Rectal smooth muscle tissue (tissue), 1 donor: ENCODE data around the gene NAA20.

Source experiments
- H3K27ac ChIP-seq: one replicate; pipeline ENCODE4 v1.7.0; 2013; ENCODE audit warnings: low read depth, low read length, inconsistent platforms
- H3K27me3 ChIP-seq: one replicate; pipeline ENCODE4 v1.7.0; 2013; ENCODE audit warnings: low read length; ENCODE audit not compliant: control insufficient read depth, insufficient read depth
- H3K36me3 ChIP-seq: one replicate; pipeline ENCODE4 v1.7.0; 2013; ENCODE audit warnings: low read length; ENCODE audit not compliant: control insufficient read depth, insufficient read depth
- H3K4me1 ChIP-seq: one replicate; pipeline ENCODE4 v1.7.0; 2013; ENCODE audit warnings: low read length; ENCODE audit not compliant: control insufficient read depth, insufficient read depth
- H3K4me3 ChIP-seq: one replicate; pipeline ENCODE4 v1.7.0; 2013; ENCODE audit warnings: low read length
- H3K9ac ChIP-seq: one replicate; pipeline ENCODE4 v1.7.0; 2013; ENCODE audit warnings: low read length

The NAA20 gene

GRCh38 chr20:19975901-19976300 is 41.3 kb upstream of the NAA20 start:
- H3K9ac ChIP-seq, result no peak overlapping the region
- peak overlapping the region; percentile 80 for H3K27ac ChIP-seq
- H3K36me3 ChIP-seq, result peaks cover 8% of the 10 kb centered on the region
- no peaks in the 10 kb centered on the region for H3K27me3 ChIP-seq
- H3K4me1 ChIP-seq, result peaks cover 27% of the 10 kb centered on the region
- H3K4me3 ChIP-seq, result peak overlapping the region; percentile 43

- Histone ChIP-seq H3K27ac (peak overlapping the region; percentile 80), H3K36me3 (peaks cover 2% of the 10 kb centered on the region), H3K4me1 (peaks cover 27% of the 10 kb centered on the region), H3K9ac (no peak overlapping the region), H3K4me3 (peak overlapping the region; percentile 43), H3K27me3 (no peaks in the 10 kb centered on the region)
Observed at GRCh38 chr20:19976595-19977372, 40.4 kb upstream of the NAA20 start.

- Histone ChIP-seq H3K9ac (no peak overlapping the region), H3K4me1 (peaks cover 27% of the 10 kb centered on the region), H3K27me3 (no peaks in the 10 kb centered on the region), H3K27ac (peak overlapping the region; percentile 80), H3K4me3 (peak overlapping the region; percentile 43), H3K36me3 (peaks cover 2% of the 10 kb centered on the region)
Observed at GRCh38 chr20:19977373-19977770, 39.8 kb upstream of the NAA20 start.

- H3K4me1 ChIP-seq, result peaks cover 26% of the 10 kb centered on the region
- peaks cover 2% of the 10 kb centered on the region for H3K36me3 ChIP-seq
- no peak overlapping the region for H3K4me3 ChIP-seq
- H3K27me3 ChIP-seq, result no peaks in the 10 kb centered on the region
- no peak overlapping the region for H3K9ac ChIP-seq
- H3K27ac ChIP-seq, result peak overlapping the region; percentile 28
Observed at GRCh38 chr20:19978511-19979210, 38.5 kb upstream of the NAA20 start.

- no peaks in the 10 kb centered on the region for H3K27me3 ChIP-seq
- H3K4me1 ChIP-seq, result peaks cover 16% of the 10 kb centered on the region
- no peak overlapping the region for H3K27ac ChIP-seq
- peaks cover 2% of the 10 kb centered on the region for H3K36me3 ChIP-seq
- H3K4me3 ChIP-seq, result no peak overlapping the region
- no peak overlapping the region for H3K9ac ChIP-seq
Observed at GRCh38 chr20:19981031-19981451, 36.1 kb upstream of the NAA20 start.

GRCh38 chr20:19986419-19986818 is 30.7 kb upstream of the NAA20 start:
- Histone ChIP-seq H3K9ac (no peak overlapping the region), H3K27me3 (no peaks in the 10 kb centered on the region), H3K4me3 (no peak overlapping the region), H3K4me1 (peaks cover 3% of the 10 kb centered on the region), H3K36me3 (no peaks in the 10 kb centered on the region), H3K27ac (no peak overlapping the region)

- H3K9ac ChIP-seq, result no peak overlapping the region
- H3K27ac ChIP-seq, result no peak overlapping the region
- no peaks in the 10 kb centered on the region for H3K27me3 ChIP-seq
- H3K36me3 ChIP-seq, result no peaks in the 10 kb centered on the region
- H3K4me1 ChIP-seq, result peaks cover 4% of the 10 kb centered on the region
- H3K4me3 ChIP-seq, result no peak overlapping the region
Observed at GRCh38 chr20:19987046-19987445, 30.1 kb upstream of the NAA20 start.

- no peaks in the 10 kb centered on the region for H3K27me3 ChIP-seq
- H3K36me3 ChIP-seq, result no peaks in the 10 kb centered on the region
- no peak overlapping the region for H3K4me3 ChIP-seq
- H3K9ac ChIP-seq, result no peak overlapping the region
- peaks cover 34% of the 10 kb centered on the region for H3K4me1 ChIP-seq
- no peak overlapping the region for H3K27ac ChIP-seq
Observed at GRCh38 chr20:19990850-19991249, 26.3 kb upstream of the NAA20 start.

- peaks cover 34% of the 10 kb centered on the region for H3K4me1 ChIP-seq
- no peaks in the 10 kb centered on the region for H3K27me3 ChIP-seq
- H3K9ac ChIP-seq, result no peak overlapping the region
- no peak overlapping the region for H3K4me3 ChIP-seq
- H3K36me3 ChIP-seq, result peaks cover under 1% of the 10 kb centered on the region
- H3K27ac ChIP-seq, result no peak overlapping the region
Observed at GRCh38 chr20:19991308-19991707, 25.9 kb upstream of the NAA20 start.

- H3K4me1 ChIP-seq, result peaks cover 33% of the 10 kb centered on the region
- H3K9ac ChIP-seq, result no peak overlapping the region
- no peak overlapping the region for H3K27ac ChIP-seq
- no peaks in the 10 kb centered on the region for H3K27me3 ChIP-seq
- no peak overlapping the region for H3K4me3 ChIP-seq
- H3K36me3 ChIP-seq, result peaks cover 5% of the 10 kb centered on the region
Observed at GRCh38 chr20:19991854-19992253, 25.3 kb upstream of the NAA20 start.

- H3K9ac ChIP-seq, result no peak overlapping the region
- peak overlapping the region; percentile 75 for H3K27ac ChIP-seq
- no peak overlapping the region for H3K4me3 ChIP-seq
- H3K4me1 ChIP-seq, result peaks cover 33% of the 10 kb centered on the region
- H3K36me3 ChIP-seq, result peaks cover 5% of the 10 kb centered on the region
- no peaks in the 10 kb centered on the region for H3K27me3 ChIP-seq
Observed at GRCh38 chr20:19992996-19993908, 23.9 kb upstream of the NAA20 start.
